Stimulated activated naive CD8-positive, alpha-beta T cell treated with anti-CD3 and anti-CD28 coated beads, Interleukin-15, amount 100 ng/mL, for 72 hours (primary cell): Measurements from ENCODE around the gene DCAF12.
"Not testable (repeated sequence)": the region's sequence is repeated elsewhere in the genome, so short reads cannot be mapped to it uniquely, and the experiment has no call there.

Experiments
- ATAC-seq: fragments of 150-1000 bp; cut with Tn5 transposase; 2 replicates; pipeline ENCODE4 v1.10.0; 2021; ENCODE audit warnings: mild to moderate bottlenecking, moderate library complexity
- DNase-seq, 2 donors: peaks; one replicate each; pipeline ENCODE4 v3.0.0; 2021 to 2022
- H3K27ac Mint-ChIP-seq, 2 donors: one replicate each; pipeline ENCODE4 v1.8.0; 2022; ENCODE audit warnings: mild to moderate bottlenecking in 2 of 2, mixed read lengths in 2 of 2, moderate library complexity in 2 of 2
- H3K27me3 Mint-ChIP-seq: one replicate; pipeline ENCODE4 v1.8.0; 2022; ENCODE audit warnings: mixed read lengths
- H3K4me1 Mint-ChIP-seq: one replicate; pipeline ENCODE4 v1.8.0; 2022; ENCODE audit warnings: mild to moderate bottlenecking, mixed read lengths
- H3K4me3 Mint-ChIP-seq, 2 donors: one replicate each; pipeline ENCODE4 v1.8.0; 2022; ENCODE audit warnings: mild to moderate bottlenecking in 2 of 2, mixed read lengths in 2 of 2, moderate library complexity in 1 of 2
- H3K9me3 Mint-ChIP-seq, 2 donors: one replicate each; pipeline ENCODE4 v1.8.0; 2022; ENCODE audit warnings: mixed read lengths in 2 of 2

DCAF12 gene

DNA sequence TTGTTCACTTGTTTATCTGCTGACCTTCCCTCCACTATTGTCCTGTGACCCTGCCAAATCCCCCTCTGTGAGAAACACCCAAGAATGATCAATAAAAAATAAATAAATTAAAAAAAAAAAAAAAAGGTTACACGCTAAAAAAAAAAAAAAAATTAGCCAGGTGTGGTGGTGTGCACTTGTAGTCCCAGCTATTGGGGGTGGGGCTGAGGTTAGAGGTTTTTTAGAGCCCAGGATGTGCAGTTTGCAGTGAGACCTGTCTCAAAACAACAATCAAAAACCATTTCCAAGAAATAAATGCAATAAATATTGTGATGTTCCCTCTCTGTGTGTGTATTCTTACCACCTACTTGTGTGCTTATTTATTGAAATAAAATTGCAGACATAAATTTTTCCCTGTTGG, 12.1 kb upstream of the DCAF12 start:
- ATAC-seq, result not testable (repeated sequence)

DNA sequence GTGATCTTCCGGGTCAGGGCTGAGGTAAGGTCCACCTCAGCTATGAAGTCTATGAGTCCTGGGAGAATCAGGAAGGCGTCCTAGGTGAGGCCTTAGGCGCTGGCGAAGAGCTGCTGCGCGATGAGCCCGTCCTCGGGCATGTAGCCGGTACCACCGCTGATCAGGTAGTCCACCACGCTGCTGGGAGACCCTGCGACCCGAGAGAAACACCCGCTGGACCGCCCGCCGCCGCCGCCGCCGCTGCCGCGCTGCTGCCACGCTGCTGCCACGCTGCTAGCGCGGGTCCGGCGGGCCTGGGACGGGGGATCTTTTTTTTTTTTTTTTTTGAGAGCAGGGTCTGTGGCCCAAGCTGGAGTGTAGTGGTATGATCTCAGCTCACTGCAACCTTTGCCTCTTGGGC, 8.0 kb upstream of the DCAF12 start:
- Mint-ChIP-seq H3K4me1 (no peaks in the 10 kb centered on the region), H3K27ac (no peak overlapping the region), H3K9me3 (no peaks in the 10 kb centered on the region), H3K4me3 (no peak overlapping the region), H3K27me3 (no peaks in the 10 kb centered on the region)
- ATAC-seq, result no peak
- no peak for DNase-seq

More for the DNA sequence above, 12.1 kb upstream of the DCAF12 start:
- H3K27ac Mint-ChIP-seq, H3K4me3 Mint-ChIP-seq, H3K27me3 Mint-ChIP-seq, H3K4me1 Mint-ChIP-seq, DNase-seq, H3K9me3 Mint-ChIP-seq: not testable (repeated sequence)

- Mint-ChIP-seq H3K4me1 (no peaks in the 10 kb centered on the region), H3K27ac (no peak overlapping the region), H3K27me3 (no peaks in the 10 kb centered on the region), H3K9me3 (no peaks in the 10 kb centered on the region), H3K4me3 (no peak overlapping the region)
- ATAC-seq (no peak), DNase-seq (no peak)
Observed at GRCh38 chr9:34133436-34133949, 7.0 kb upstream of the DCAF12 start.

DNA sequence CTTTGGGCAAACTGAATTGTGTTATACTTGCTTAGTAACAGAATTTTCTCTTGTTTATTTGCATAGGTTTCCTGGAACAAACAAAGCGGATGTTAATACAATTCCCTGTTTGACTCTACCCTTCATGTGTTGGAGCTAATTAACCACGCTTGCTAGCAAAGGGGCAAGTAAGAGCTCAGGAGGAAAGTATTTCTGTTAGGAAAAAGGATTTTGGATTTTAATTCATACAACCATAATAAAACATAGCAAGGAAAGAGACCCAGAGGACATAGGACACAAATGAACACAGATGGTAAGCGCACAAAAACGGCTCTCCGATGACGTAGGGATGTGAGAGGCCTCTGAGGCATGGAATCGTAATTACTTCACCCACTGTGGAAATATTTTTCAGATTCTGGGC, 5.1 kb upstream of the DCAF12 start:
- H3K9me3 Mint-ChIP-seq, result no peaks in the 10 kb centered on the region
- no peak for ATAC-seq
- no peak overlapping the region for H3K4me3 Mint-ChIP-seq
- H3K4me1 Mint-ChIP-seq, result peaks cover 6% of the 10 kb centered on the region
- no peak for DNase-seq
- H3K27me3 Mint-ChIP-seq, result no peaks in the 10 kb centered on the region
- peak overlapping the region in 1 of 2 donors; percentile 3 for H3K27ac Mint-ChIP-seq

DNA sequence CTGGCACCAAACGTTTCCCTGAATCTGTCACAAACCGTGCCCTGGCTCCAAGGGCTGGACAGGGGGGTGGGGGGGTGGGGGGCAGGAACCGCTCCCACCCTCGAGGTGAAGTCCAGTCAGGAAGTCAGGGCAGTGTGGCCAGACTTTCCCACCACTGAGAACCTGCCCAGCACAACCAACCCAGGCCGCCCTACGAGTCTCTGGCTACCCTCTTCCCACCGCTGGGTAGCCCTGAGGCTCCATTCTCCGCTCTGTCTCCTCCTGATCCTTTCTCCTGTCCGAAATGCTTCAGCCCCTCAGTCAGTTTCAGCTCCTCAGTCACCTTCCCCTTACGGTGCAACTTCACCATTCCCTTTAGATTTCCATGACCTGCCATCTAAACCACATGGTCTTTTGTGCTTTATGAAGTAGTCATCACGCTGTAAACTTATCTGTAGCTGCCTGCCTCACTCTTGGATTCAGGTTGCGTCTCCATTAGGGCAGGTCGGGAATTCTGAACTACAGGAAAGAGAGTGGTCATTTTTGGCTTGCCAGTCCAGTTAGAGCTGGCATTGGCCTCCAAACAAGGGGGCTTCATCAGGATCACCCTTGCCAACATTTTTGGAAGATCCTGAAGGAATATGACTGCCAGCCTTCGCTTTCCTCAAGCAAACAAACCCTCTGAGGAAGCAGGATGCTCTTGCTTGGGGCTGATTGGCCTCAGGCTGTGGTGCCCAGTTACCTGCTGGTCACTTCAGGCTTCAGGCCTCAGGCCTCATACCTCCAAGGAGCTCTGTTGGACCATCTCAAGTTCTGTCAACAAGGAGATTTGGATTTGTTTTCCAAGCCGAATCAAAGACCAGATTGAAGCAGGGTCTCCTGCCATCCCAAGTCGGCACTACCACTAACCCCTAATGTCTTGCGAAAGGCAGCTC, 794 bp upstream of the DCAF12 start:
- Mint-ChIP-seq H3K9me3 (no peaks in the 10 kb centered on the region), H3K27me3 (no peaks in the 10 kb centered on the region), H3K27ac (peak overlapping the region in 1 of 2 donors; percentile 96), H3K4me3 (peak overlapping the region; percentile 88 to 94), H3K4me1 (peaks cover 39% of the 10 kb centered on the region)
- no peak for ATAC-seq
- no peak for DNase-seq

GRCh38 chr9:34125681-34126206, 754 bp downstream of the DCAF12 start:
- peaks cover 53% of the 10 kb centered on the region for H3K4me1 Mint-ChIP-seq
- no peaks in the 10 kb centered on the region for H3K9me3 Mint-ChIP-seq
- H3K4me3 Mint-ChIP-seq, result peak overlapping the region; percentile 88 to 94
- DNase-seq, result no peak
- peak overlapping the region; percentile 96 to 100 for H3K27ac Mint-ChIP-seq
- H3K27me3 Mint-ChIP-seq, result no peaks in the 10 kb centered on the region
- ATAC-seq, result no peak

DNA sequence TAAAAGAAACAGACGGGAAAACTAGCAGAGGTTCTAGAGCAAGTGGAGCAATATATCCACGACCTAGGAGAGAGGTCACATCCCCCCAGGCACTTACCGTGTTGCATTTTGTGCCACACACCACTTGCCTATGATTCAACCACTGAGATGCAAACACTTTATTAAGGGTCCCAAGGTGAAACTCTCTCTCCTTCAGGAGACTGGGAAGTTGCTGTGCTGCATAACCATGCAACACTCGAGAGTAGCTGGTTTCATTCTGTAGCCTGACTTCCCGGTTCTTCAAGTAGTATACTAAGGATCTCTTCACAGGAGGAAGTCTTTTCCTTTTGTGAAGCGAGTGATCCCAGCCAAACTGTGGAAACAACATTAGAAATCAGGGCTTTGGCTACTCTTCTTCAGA, 1.6 kb downstream of the DCAF12 start:
- Mint-ChIP-seq H3K27me3 (no peaks in the 10 kb centered on the region), H3K4me3 (peak overlapping the region; percentile 88 to 94), H3K27ac (peak overlapping the region; percentile 2 to 21), H3K4me1 (peaks cover 56% of the 10 kb centered on the region), H3K9me3 (no peaks in the 10 kb centered on the region)
- no peak for ATAC-seq
- DNase-seq, result no peak

- Mint-ChIP-seq H3K27ac (peak overlapping the region in 1 of 2 donors; percentile 45), H3K4me3 (peak overlapping the region; percentile 88 to 94), H3K9me3 (no peaks in the 10 kb centered on the region), H3K4me1 (peaks cover 56% of the 10 kb centered on the region), H3K27me3 (no peaks in the 10 kb centered on the region)
- ATAC-seq (no peak), DNase-seq (no peak)
Observed at GRCh38 chr9:34124099-34124498, 2.4 kb downstream of the DCAF12 start.

- peak overlapping the region; percentile 88 to 94 for H3K4me3 Mint-ChIP-seq
- H3K27me3 Mint-ChIP-seq, result no peaks in the 10 kb centered on the region
- DNase-seq (peak in 1 of 2 donors; percentile 12), ATAC-seq (peak; percentile 22)
- H3K27ac Mint-ChIP-seq, result no peak overlapping the region
- H3K9me3 Mint-ChIP-seq, result no peaks in the 10 kb centered on the region
- peaks cover 56% of the 10 kb centered on the region for H3K4me1 Mint-ChIP-seq
Observed at GRCh38 chr9:34123682-34124081, 2.8 kb downstream of the DCAF12 start.

GRCh38 chr9:34121996-34122395, 4.5 kb downstream of the DCAF12 start:
- H3K9me3 Mint-ChIP-seq, result no peaks in the 10 kb centered on the region
- peaks cover 52% of the 10 kb centered on the region for H3K4me1 Mint-ChIP-seq
- no peak overlapping the region for H3K4me3 Mint-ChIP-seq
- H3K27ac Mint-ChIP-seq, result no peak overlapping the region
- DNase-seq, result no peak
- no peak for ATAC-seq
- H3K27me3 Mint-ChIP-seq, result no peaks in the 10 kb centered on the region

DNA sequence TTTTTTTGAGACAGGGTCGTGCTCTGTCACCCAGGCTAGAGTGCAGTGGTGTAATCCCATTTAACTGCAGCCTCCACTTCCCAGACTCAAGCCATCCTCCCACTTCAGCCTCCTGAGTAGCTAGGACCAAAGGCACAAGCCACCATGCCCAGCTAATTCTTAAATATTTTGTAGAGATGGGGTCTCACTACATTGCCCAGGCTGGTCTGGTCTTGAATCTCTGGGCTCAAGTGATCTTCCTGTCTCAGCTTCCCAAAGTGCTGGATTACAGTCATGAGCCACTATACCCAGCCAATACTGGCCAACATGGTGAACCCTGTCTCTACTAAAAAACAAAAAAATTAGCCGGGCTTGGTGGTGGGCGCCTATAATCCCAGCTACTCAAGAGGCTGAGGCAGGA, 6.8 kb downstream of the DCAF12 start:
- DNase-seq, result no peak
- no peaks in the 10 kb centered on the region for H3K27me3 Mint-ChIP-seq
- peaks cover 41% of the 10 kb centered on the region for H3K4me1 Mint-ChIP-seq
- no peak overlapping the region for H3K27ac Mint-ChIP-seq
- no peaks in the 10 kb centered on the region for H3K9me3 Mint-ChIP-seq
- no peak overlapping the region for H3K4me3 Mint-ChIP-seq
- ATAC-seq, result no peak

DNA sequence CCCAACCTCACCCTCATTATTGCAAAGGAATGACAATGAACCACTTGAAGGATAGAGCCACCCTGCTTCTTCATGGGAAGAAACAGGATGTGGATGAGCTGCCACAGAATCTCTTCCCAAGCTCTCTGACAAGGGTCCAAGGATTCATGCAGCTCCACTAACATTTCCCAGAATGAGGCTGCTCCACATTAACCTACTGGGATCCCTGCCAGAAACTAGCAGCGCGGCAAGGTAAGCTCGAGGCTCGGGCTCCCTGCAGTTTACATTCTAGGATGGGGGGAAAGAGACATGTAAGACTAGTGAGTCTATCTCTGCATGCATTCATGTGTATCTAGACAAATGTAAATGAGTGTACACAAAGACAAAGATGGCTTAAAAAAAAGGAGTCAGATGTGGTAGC, 12.1 kb downstream of the DCAF12 start:
- Mint-ChIP-seq H3K27me3 (no peaks in the 10 kb centered on the region), H3K4me1 (peaks cover 12% of the 10 kb centered on the region), H3K9me3 (no peaks in the 10 kb centered on the region), H3K4me3 (no peak overlapping the region), H3K27ac (peak overlapping the region in 1 of 2 donors; percentile 6)
- DNase-seq (no peak), ATAC-seq (no peak)

DNA sequence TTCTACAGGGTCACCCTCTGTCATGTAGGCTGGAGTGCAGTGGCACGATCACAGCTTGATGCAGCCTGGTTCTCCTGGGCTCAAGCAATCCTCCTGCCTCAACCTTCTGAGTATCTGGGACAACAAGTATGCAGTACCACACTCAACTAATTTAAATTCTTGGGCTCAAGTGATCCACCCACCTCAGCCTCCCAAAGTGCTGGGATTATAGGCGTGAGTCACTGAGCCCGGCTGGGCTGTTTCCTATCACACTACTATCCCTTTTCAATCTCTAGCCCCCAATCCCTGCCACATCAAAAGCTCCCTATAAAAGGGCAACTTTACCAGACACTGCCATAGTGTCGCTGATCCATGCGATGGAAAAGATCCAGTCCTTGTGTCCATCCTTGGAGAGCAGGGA, 20.4 kb downstream of the DCAF12 start:
- Mint-ChIP-seq H3K27ac (no peak overlapping the region), H3K4me3 (no peak overlapping the region), H3K4me1 (peaks cover 13% of the 10 kb centered on the region), H3K9me3 (no peaks in the 10 kb centered on the region), H3K27me3 (no peaks in the 10 kb centered on the region)
- DNase-seq (no peak), ATAC-seq (no peak)

GRCh38 chr9:34102796-34103195, 23.7 kb downstream of the DCAF12 start:
- peaks cover 6% of the 10 kb centered on the region for H3K4me1 Mint-ChIP-seq
- H3K9me3 Mint-ChIP-seq, result no peaks in the 10 kb centered on the region
- ATAC-seq, result no peak
- H3K4me3 Mint-ChIP-seq, result no peak overlapping the region
- H3K27ac Mint-ChIP-seq, result no peak overlapping the region
- no peaks in the 10 kb centered on the region for H3K27me3 Mint-ChIP-seq
- no peak for DNase-seq

GRCh38 chr9:34098307-34098706, 28.2 kb downstream of the DCAF12 start:
- no peak for ATAC-seq
- Mint-ChIP-seq H3K9me3 (no peaks in the 10 kb centered on the region), H3K4me3 (no peak overlapping the region), H3K27ac (no peak overlapping the region), H3K27me3 (no peaks in the 10 kb centered on the region), H3K4me1 (peaks cover 2% of the 10 kb centered on the region)
- no peak for DNase-seq

GRCh38 chr9:34097865-34098264, 28.6 kb downstream of the DCAF12 start:
- ATAC-seq, result no peak
- Mint-ChIP-seq H3K4me1 (peaks cover 7% of the 10 kb centered on the region), H3K4me3 (no peak overlapping the region), H3K27ac (no peak overlapping the region), H3K27me3 (no peaks in the 10 kb centered on the region), H3K9me3 (no peaks in the 10 kb centered on the region)
- no peak for DNase-seq
